B cell (primary cell): ENCODE measurements around the gene KLHL1. TPM values are rescaled to one million over a fixed set of nuclear protein-coding genes. Genes with fewer than 3 reads are reported as not detected.

Source experiments
- ATAC-seq: fragments of 200-7000 bp; cut with Tn5 transposase; one replicate; pipeline ENCODE4 v1.10.0; 2021; ENCODE audit warnings: low read depth, mild to moderate bottlenecking, moderate number of reproducible peaks, moderate library complexity
- CTCF ChIA-PET: fragments of 350-600 bp; sonication (Branson Sonifier 250); formaldehyde crosslinking; loops from one replicate; lab custom pipeline; 2021; ENCODE audit warnings: antibody characterized with exemption, inconsistent platforms; lab: Charles Lee
- POLR2A ChIA-PET: fragments of 350-600 bp; sonication (Branson Sonifier 250); formaldehyde crosslinking; loops from one replicate; lab custom pipeline; 2021; ENCODE audit warnings: antibody characterized with exemption; lab: Charles Lee
- DNase-seq: peaks from one replicate; pipeline ENCODE4 v3.0.0; 2013
- H2AFZ ChIP-seq: 2 replicates; pipeline ENCODE4 v1.6.1; 2012; ENCODE audit warnings: mild to moderate bottlenecking, low read depth, low read length; ENCODE audit not compliant: insufficient read depth, poor library complexity, severe bottlenecking
- H3K27ac ChIP-seq, 2 donors: 1 replicate in 1 of 2; 2 replicates in 1 of 2; pipeline ENCODE4 v1.5.1; 2012 to 2013; ENCODE audit warnings: low read length in 2 of 2, mild to moderate bottlenecking in 2 of 2, moderate library complexity in 1 of 2
- H3K27me3 ChIP-seq, 4 experiments: fragments of 200-600 bp in 1 of 4; sonication (generic) in 1 of 4; replicated peaks in 1 of 4; 1 replicate in 2 of 4; 2 replicates in 2 of 4; pipeline versions ENCODE4 v1.6.1 to v1.7.0; 2013 to 2016; ENCODE audit warnings: low read length in 3 of 4, mild to moderate bottlenecking in 2 of 4, mixed read lengths in 1 of 4, moderate library complexity in 1 of 4; ENCODE audit not compliant: insufficient read depth in 4 of 4, control insufficient read depth in 3 of 4; ENCODE audit errors: control extremely low read depth in 1 of 4
- H3K36me3 ChIP-seq, 2 experiments: replicated peaks in 1 of 2; 1 replicate in 1 of 2; 2 replicates in 1 of 2; pipeline versions ENCODE4 v1.6.1 to v1.7.1; 2013; ENCODE audit warnings: low read length in 1 of 2; ENCODE audit not compliant: insufficient read depth in 2 of 2, control insufficient read depth in 1 of 2; ENCODE audit errors: control extremely low read depth in 1 of 2, extremely low read depth in 1 of 2
- H3K4me1 ChIP-seq, 2 donors: fragments of 200-600 bp in 1 of 2; sonication (generic) in 1 of 2; 1 replicate in 1 of 2; 2 replicates in 1 of 2; pipeline versions ENCODE4 v1.5.1 to v1.6.1; 2013 to 2017; ENCODE audit warnings: low read length in 2 of 2; ENCODE audit not compliant: control insufficient read depth in 2 of 2, insufficient read depth in 2 of 2
- H3K4me2 ChIP-seq: replicated peaks from 2 replicates; pipeline ENCODE3; 2012; ENCODE audit warnings: mild to moderate bottlenecking, low read depth, low read length; ENCODE audit not compliant: poor library complexity, severe bottlenecking
- H3K4me3 ChIP-seq, 5 experiments: fragments of 200-600 bp in 1 of 5; sonication (generic) in 1 of 5; 1 replicate in 3 of 5; 2 replicates in 2 of 5; pipeline versions ENCODE4 v1.5.1 to v1.7.0; 2011 to 2016; ENCODE audit warnings: low read length in 4 of 5, mild to moderate bottlenecking in 4 of 5, low read depth in 2 of 5, control low read depth in 1 of 5, moderate library complexity in 1 of 5; ENCODE audit not compliant: insufficient read depth in 1 of 5; ENCODE audit errors: control extremely low read depth in 1 of 5, extremely low read depth in 1 of 5
- H3K79me2 ChIP-seq: fragments of 200-600 bp; sonication (generic); one replicate; pipeline ENCODE4 v1.6.0; 2016; ENCODE audit warnings: low read length; ENCODE audit not compliant: control insufficient read depth, insufficient read depth
- H3K9ac ChIP-seq: fragments of 200-600 bp; sonication (generic); 2 replicates; pipeline ENCODE4 v1.6.1; 2017; ENCODE audit warnings: mild to moderate bottlenecking, low read length, moderate library complexity
- H3K9me3 ChIP-seq, 3 donors: one replicate each; pipeline versions ENCODE4 v1.6.1 to v1.7.1; 2013; ENCODE audit warnings: low read length in 2 of 3; ENCODE audit not compliant: control insufficient read depth in 2 of 3, insufficient read depth in 1 of 3; ENCODE audit errors: control extremely low read depth in 1 of 3
- H4K20me1 ChIP-seq: 2 replicates; pipeline ENCODE4 v1.6.0; 2012; ENCODE audit warnings: mild to moderate bottlenecking, low read length; ENCODE audit not compliant: insufficient read depth, control insufficient read depth, poor library complexity, severe bottlenecking
- H3K27ac Mint-ChIP-seq: one replicate; pipeline ENCODE4 v1.8.0; 2021; ENCODE audit warnings: mixed read lengths
- H3K27me3 Mint-ChIP-seq: one replicate; pipeline ENCODE4 v1.8.0; 2021; ENCODE audit warnings: mixed read lengths
- H3K4me1 Mint-ChIP-seq: one replicate; pipeline ENCODE4 v1.8.0; 2021; ENCODE audit warnings: mixed read lengths
- H3K4me3 Mint-ChIP-seq: one replicate; pipeline ENCODE4 v1.8.0; 2021; ENCODE audit warnings: mixed read lengths
- H3K9me3 Mint-ChIP-seq: one replicate; pipeline ENCODE4 v1.8.0; 2022; ENCODE audit warnings: mixed read lengths; ENCODE audit not compliant: insufficient read depth
- EZH2 ChIP-seq: IDR thresholded peaks from 2 replicates; pipeline ENCODE4 v1.6.1; 2012; ENCODE audit warnings: borderline replicate concordance, low read depth, mild to moderate bottlenecking, moderate library complexity, low read length; ENCODE audit not compliant: insufficient read depth, poor library complexity, severe bottlenecking
- WGBS: methylation state at CpG from one replicate; pipeline ENCODE4 v1.1.5; 2013; ENCODE audit warnings: missing lambda C conversion rate; ENCODE audit not compliant: insufficient coverage; 5-methylcytosine and 5-hydroxymethylcytosine counted together
- intact Hi-C: fragments of 100-400 bp; cut with micrococcal nuclease; formaldehyde crosslinking; loops from one replicate; pipeline ENCODE4 v1.10.0; 2022
- polyA plus RNA-seq: library from polyadenylated mRNA; depleted of rRNA; stranded (reverse); fragments of >200 nt; gene quantifications from 2 replicates; pipeline ENCODE4 v1.2.3, GENCODE V29; 2012
- total RNA-seq, 2 donors: library from RNA; stranded (reverse); fragments of 120-200 nt in 1 of 2; gene quantifications; 1 replicate in 1 of 2; 2 replicates in 1 of 2; pipeline versions ENCODE4 v1.2.3 to v1.2.4, GENCODE V29; 2013 to 2022
- TF ChIP-seq, protein P1 (sequence below): fragments of 200-600 bp; IDR thresholded peaks from one replicate; pipeline ENCODE4 v1.8.0; 2022; ENCODE audit warnings: antibody characterized with exemption, mild to moderate bottlenecking

The KLHL1 gene
- total and polyA plus RNA-seq, 2 donors (not counting 1 experiment from before 2014, with no cell fraction given): not detected

DNA sequence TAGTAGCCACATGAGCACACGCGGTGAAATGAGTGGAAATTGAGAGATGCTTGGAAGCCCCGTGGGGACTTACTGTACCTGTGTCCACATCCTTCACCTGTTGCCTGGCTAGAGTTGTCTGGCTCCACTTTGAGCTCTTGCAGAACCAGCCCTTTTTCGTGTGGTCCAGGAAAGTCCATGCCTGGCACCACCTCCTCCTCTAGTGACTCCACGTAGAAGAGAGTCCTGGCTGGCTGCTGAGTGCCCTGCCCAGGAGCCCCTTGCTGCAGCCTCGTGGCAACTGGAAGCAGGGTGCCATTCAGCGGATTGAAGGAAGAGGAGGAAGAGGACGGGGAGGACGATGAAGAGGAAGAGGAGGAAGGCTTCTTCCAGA, 1.1 kb downstream of the KLHL1 start:
- intact Hi-C loops: no loop called here
- Mint-ChIP-seq H3K27me3 (no peaks in the 10 kb centered on the region), H3K4me1 (no peaks in the 10 kb centered on the region), H3K9me3 (no peaks in the 10 kb centered on the region), H3K4me3 (no peak overlapping the region), H3K27ac (no peak overlapping the region)
- DNase-seq (no peak), ATAC-seq (no peak)
- Histone ChIP-seq H3K27me3 (no peaks in the 10 kb centered on the region), H3K9me3 (peaks cover 0 to 11% (median 0%) of the 10 kb centered on the region in 3 donors), H3K36me3 (no peaks in the 10 kb centered on the region), H4K20me1 (no peaks in the 10 kb centered on the region), H3K27ac (no peak overlapping the region), H2AFZ (no peak overlapping the region), H3K4me1 (no peaks in the 10 kb centered on the region), H3K9ac (no peak overlapping the region), H3K79me2 (no peaks in the 10 kb centered on the region), H3K4me3 (no peak overlapping the region), H3K4me2 (no peak overlapping the region)
- POLR2A ChIA-PET: no interaction called here
- TF ChIP-seq EZH2: no peak
- TF ChIP-seq, protein P1, sequence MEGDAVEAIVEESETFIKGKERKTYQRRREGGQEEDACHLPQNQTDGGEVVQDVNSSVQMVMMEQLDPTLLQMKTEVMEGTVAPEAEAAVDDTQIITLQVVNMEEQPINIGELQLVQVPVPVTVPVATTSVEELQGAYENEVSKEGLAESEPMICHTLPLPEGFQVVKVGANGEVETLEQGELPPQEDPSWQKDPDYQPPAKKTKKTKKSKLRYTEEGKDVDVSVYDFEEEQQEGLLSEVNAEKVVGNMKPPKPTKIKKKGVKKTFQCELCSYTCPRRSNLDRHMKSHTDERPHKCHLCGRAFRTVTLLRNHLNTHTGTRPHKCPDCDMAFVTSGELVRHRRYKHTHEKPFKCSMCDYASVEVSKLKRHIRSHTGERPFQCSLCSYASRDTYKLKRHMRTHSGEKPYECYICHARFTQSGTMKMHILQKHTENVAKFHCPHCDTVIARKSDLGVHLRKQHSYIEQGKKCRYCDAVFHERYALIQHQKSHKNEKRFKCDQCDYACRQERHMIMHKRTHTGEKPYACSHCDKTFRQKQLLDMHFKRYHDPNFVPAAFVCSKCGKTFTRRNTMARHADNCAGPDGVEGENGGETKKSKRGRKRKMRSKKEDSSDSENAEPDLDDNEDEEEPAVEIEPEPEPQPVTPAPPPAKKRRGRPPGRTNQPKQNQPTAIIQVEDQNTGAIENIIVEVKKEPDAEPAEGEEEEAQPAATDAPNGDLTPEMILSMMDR: no peak
- CTCF ChIA-PET: no interaction called here
- 17% methylated on average over 6 of the region's 9 CpGs for WGBS

GRCh38 chr13:70104481-70104880, 3.8 kb downstream of the KLHL1 start:
- DNase-seq: no peak
- POLR2A ChIA-PET: no interaction called here

More at GRCh38 chr13:70104481-70104880, 3.8 kb downstream of the KLHL1 start:
- Mint-ChIP-seq H3K9me3 (no peaks in the 10 kb centered on the region), H3K4me1 (no peaks in the 10 kb centered on the region), H3K27me3 (no peaks in the 10 kb centered on the region), H3K4me3 (no peak overlapping the region), H3K27ac (no peak overlapping the region)
- H3K36me3 ChIP-seq: no peaks in the 10 kb centered on the region
- no peak overlapping the region for H3K9ac ChIP-seq
- H3K4me1 ChIP-seq: no peaks in the 10 kb centered on the region
- intact Hi-C loops: no loop called here
- CTCF ChIA-PET: no interaction called here
- no peaks in the 10 kb centered on the region for H4K20me1 ChIP-seq
- H3K4me2 ChIP-seq: no peak overlapping the region
- no peak overlapping the region for H2AFZ ChIP-seq
- peaks cover 0 to 11% (median 0%) of the 10 kb centered on the region in 3 donors for H3K9me3 ChIP-seq
- no peaks in the 10 kb centered on the region for H3K27me3 ChIP-seq
- no peaks in the 10 kb centered on the region for H3K79me2 ChIP-seq
- no peak for ATAC-seq
- H3K4me3 ChIP-seq: no peak overlapping the region
- no peak overlapping the region for H3K27ac ChIP-seq
- no peak for TF ChIP-seq EZH2
- TF ChIP-seq, protein P1: no peak
